ENCODE measurements around the gene NEDD1. TPM values are rescaled to one million over a fixed set of nuclear protein-coding genes. Genes with fewer than 3 reads are reported as not detected.

The NEDD1 gene
- total RNA-seq, 2 donors from 2014 or later = 19.6 to 23.0 TPM

DNA sequence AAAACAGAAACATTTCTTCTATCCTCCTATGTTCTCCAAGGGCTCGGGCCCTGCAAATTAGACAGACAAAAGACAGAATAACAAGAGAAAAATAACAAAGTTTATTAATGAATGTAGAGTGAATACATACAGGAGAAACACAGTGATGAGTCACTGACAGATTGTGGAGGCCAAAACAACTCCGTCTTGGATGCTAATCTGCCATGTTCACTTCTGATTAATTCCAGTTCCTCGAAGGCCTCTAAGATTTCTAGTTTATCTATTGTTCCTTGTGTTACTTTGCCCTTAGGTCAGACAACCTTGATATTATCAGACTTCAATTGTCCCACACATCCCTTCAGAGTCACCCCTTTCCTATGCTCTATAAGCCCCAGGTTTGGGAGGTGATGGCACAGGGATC is 26.8 kb upstream of the NEDD1 start:
- Mint-ChIP-seq H3K4me1 (no peaks in the 10 kb centered on the region), H3K4me3 (no peak overlapping the region), H3K27ac (no peak overlapping the region), H3K27me3 (peaks cover 42% of the 10 kb centered on the region), H3K36me3 (ENCODE audit: low read depth) (no peaks in the 10 kb centered on the region)
- no peaks in the 10 kb centered on the region for H3K9me3 ChIP-seq (ENCODE audit: control insufficient read depth, low read length, poor library complexity, severe bottlenecking)
- no peak for DNase-seq
- ATAC-seq = no peak

DNA sequence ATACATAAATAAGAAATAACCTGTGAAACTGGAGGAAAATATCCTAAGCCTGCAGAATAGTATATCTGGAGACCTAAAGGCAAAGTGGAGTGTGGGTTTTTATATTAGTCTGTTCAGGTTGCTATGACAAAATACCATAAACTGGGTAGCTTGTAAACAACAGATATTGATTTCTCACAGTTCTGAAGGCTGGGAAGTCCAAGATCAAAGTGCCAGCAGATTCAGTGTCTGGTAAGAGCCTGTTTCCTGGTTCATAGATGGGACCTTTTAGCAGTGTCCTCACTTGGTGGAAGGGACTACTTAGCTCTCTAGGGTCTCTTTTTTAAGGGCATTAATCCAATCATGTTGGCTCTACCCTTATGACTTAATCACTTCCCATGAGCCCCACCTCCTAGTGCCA is 25.4 kb upstream of the NEDD1 start:
- no peak overlapping the region for H3K27ac Mint-ChIP-seq
- ATAC-seq = no peak
- no peak for DNase-seq
- no peaks in the 10 kb centered on the region for H3K36me3 Mint-ChIP-seq (ENCODE audit: low read depth)
- peaks cover 33% of the 10 kb centered on the region for H3K27me3 Mint-ChIP-seq
- no peaks in the 10 kb centered on the region for H3K4me1 Mint-ChIP-seq
- H3K9me3 ChIP-seq (ENCODE audit: control insufficient read depth, low read length, poor library complexity, severe bottlenecking) = no peaks in the 10 kb centered on the region
- H3K4me3 Mint-ChIP-seq = no peak overlapping the region

DNA sequence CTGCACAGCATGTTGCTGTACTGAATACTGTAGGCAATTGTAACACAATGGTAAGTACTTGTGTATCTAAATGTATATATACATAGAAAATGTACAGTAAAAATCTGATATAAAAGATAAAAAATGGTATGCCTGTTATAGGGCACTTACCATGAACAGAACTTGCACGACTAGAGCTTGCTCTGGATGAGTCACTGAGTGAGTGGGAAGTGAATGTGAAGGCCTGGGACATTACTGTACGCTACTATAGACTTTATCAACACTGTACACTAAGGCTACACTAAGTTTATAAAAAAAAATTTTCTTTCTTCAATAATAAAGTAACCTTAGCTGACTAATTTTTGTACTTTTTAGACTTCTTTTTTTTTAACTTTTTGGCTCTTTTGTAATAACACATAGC is 24.2 kb upstream of the NEDD1 start:
- ATAC-seq = no peak
- DNase-seq = no peak
- Mint-ChIP-seq H3K4me1 (no peaks in the 10 kb centered on the region), H3K36me3 (ENCODE audit: low read depth) (peaks cover 2% of the 10 kb centered on the region), H3K4me3 (no peak overlapping the region), H3K27ac (no peak overlapping the region), H3K27me3 (peaks cover 26% of the 10 kb centered on the region)
- no peaks in the 10 kb centered on the region for H3K9me3 ChIP-seq (ENCODE audit: control insufficient read depth, low read length, poor library complexity, severe bottlenecking)

DNA sequence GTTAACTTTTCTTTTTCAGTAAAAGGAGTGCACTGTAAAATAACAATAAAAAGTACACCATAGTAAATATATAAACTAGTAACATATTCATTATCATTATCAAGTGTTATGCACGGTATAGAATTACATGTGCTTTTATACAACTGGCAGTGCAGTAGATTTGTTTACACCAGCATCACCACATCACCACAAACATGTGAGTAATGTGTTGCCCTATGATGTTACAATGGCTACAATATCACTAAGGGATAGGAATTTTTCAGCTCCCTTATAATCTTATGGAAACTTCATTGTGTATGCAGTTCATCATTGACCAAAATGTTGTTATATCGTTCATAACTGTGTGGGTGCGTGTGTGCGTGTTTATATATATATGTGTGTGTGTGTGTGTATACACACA is 23.5 kb upstream of the NEDD1 start:
- ATAC-seq (no peak), DNase-seq (no peak)
- H3K27me3 Mint-ChIP-seq = peaks cover 19% of the 10 kb centered on the region
- no peaks in the 10 kb centered on the region for H3K9me3 ChIP-seq (ENCODE audit: control insufficient read depth, low read length, poor library complexity, severe bottlenecking)
- H3K4me1 Mint-ChIP-seq = no peaks in the 10 kb centered on the region
- no peak overlapping the region for H3K4me3 Mint-ChIP-seq
- peaks cover 2% of the 10 kb centered on the region for H3K36me3 Mint-ChIP-seq (ENCODE audit: low read depth)
- no peak overlapping the region for H3K27ac Mint-ChIP-seq

DNA sequence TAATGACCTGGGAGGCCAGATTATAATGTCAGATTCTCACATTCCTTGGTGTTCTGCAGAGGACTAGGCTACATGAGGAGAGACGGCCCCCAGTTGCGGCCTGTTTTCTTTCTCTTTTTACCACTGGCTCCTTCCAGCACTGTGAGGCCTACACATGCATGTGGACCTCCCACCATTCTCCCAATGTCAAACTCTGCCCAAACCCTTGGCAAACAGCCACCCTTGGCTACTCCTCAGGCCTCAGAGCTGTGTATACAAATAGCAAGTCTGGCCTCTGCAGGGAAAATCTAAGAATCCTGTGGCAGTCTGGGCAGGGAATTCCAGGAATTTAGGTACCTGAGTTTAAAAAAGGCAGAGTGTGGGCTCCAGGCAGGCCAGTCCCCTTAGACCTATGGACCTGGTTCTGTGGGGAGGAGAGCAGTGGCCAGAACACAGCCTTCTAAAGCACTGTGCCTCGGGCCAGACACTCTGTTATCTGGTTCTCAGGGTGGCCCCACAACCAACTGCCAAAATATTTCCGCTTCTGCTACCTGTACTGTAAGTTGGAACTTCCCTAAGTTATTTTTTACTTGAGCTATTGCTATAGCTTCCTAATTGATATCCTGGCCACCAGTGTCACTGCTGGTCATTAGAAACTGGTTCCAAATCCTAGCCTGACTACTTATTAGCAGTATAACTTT is 19.9 kb upstream of the NEDD1 start:
- no peak for ATAC-seq
- Mint-ChIP-seq H3K4me1 (peaks cover 3% of the 10 kb centered on the region), H3K27me3 (peaks cover 38% of the 10 kb centered on the region), H3K27ac (no peak overlapping the region), H3K36me3 (ENCODE audit: low read depth) (peaks cover 7% of the 10 kb centered on the region), H3K4me3 (no peak overlapping the region)
- no peak for DNase-seq
- no peaks in the 10 kb centered on the region for H3K9me3 ChIP-seq (ENCODE audit: control insufficient read depth, low read length, poor library complexity, severe bottlenecking)

DNA sequence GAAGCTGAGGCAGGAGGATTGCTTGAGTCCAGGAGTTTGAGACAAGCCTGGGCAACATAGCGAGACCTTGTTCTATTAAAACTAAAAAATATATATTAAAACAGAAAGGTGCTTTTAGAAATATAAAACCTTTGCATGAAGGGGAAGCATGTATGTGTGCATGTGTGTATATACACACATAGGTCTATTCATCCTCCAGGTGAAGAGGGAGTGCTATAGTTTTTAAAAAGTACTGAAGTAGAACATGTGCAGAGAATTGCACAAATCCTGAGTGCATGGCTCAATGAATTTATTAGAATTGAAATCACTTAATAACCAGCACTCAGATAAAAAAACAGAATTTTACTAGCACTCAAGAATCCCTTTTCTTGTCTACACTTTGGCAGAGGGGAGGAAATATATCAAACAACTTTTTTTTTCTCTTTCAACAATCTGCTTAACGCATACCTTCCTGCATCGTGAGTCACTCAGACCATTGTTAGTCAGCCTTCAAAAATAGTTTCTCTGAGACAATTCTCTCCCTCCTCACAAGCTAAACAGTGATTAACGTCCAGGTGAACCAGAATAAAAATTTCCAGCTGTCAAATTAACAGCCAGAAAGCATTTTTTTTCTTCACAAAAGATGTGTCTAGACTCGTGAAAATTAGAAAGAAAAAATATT is 17.7 kb upstream of the NEDD1 start:
- no peak for DNase-seq
- Mint-ChIP-seq H3K27me3 (peaks cover 44% of the 10 kb centered on the region), H3K36me3 (ENCODE audit: low read depth) (peaks cover 7% of the 10 kb centered on the region), H3K4me1 (peaks cover 3% of the 10 kb centered on the region), H3K27ac (no peak overlapping the region), H3K4me3 (no peak overlapping the region)
- no peak for ATAC-seq
- no peaks in the 10 kb centered on the region for H3K9me3 ChIP-seq (ENCODE audit: control insufficient read depth, low read length, poor library complexity, severe bottlenecking)

DNA sequence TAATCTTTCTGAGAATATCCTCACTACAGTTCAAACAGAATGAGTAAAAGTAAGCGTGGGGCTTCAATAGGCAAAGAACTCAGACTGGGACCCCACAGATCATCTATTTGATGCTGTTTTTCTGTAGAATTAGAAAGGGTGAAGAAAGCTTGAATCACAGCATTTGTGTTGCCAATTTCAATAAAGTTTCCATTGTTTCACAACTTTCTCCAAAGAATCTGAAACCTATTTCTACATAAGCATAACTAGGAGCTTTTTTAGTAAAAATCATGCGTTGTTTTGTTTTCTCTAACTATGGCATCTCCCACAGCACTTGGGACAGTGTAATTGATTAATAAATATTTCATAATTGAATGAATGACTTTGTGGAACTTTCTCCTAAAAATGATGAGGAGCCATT is 16.7 kb upstream of the NEDD1 start:
- Mint-ChIP-seq H3K4me3 (no peak overlapping the region), H3K27me3 (peaks cover 50% of the 10 kb centered on the region), H3K4me1 (peaks cover 3% of the 10 kb centered on the region), H3K27ac (no peak overlapping the region), H3K36me3 (ENCODE audit: low read depth) (peaks cover 7% of the 10 kb centered on the region)
- DNase-seq = no peak
- no peaks in the 10 kb centered on the region for H3K9me3 ChIP-seq (ENCODE audit: control insufficient read depth, low read length, poor library complexity, severe bottlenecking)
- no peak for ATAC-seq

DNA sequence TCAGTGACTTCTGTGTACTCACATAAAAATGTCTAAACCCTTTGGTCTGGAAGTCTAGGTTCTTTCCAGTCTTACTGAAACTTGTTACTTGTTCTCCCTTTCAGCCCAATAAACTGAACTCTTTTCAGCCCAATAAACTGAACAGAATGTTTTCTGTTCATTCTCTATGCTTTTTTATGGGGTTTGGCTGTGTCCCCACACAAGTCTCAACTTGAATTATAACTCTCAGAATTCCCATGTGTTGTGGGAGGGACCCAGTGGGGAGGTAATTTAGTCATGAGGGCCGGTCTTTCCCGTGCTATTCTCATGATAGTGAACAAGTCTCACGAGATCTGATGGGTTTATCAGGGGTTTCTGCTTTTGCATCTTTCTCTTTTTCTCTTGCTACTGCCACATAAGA is 15.0 kb upstream of the NEDD1 start:
- peaks cover 3% of the 10 kb centered on the region for H3K4me1 Mint-ChIP-seq
- peaks cover 47% of the 10 kb centered on the region for H3K27me3 Mint-ChIP-seq
- no peak overlapping the region for H3K4me3 Mint-ChIP-seq
- no peak overlapping the region for H3K27ac Mint-ChIP-seq
- peaks cover 7% of the 10 kb centered on the region for H3K36me3 Mint-ChIP-seq (ENCODE audit: low read depth)
- DNase-seq = no peak
- H3K9me3 ChIP-seq (ENCODE audit: control insufficient read depth, low read length, poor library complexity, severe bottlenecking) = no peaks in the 10 kb centered on the region
- ATAC-seq = no peak

DNA sequence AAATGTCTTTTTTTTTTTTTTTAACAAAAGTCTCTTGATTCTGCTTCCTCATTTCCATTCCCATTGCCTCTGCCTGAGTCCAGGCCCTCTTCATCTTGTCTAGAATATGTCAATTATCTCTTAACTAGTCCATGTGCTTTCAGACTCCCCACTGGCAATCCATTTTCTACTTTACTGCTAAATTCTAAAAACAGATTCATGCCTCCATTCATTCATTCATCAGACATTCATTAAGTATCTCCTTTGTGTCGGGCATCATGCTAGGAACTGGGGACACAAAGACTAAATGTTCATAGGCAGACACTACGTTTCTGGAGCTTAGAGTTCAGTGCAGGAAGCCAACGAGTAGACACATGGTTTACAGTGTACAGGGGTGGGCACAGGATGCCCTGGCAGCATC is 9.6 kb upstream of the NEDD1 start:
- H3K36me3 Mint-ChIP-seq (ENCODE audit: low read depth) = no peaks in the 10 kb centered on the region
- ATAC-seq (no peak), DNase-seq (no peak)
- H3K27ac Mint-ChIP-seq = no peak overlapping the region
- H3K4me1 Mint-ChIP-seq = no peaks in the 10 kb centered on the region
- peaks cover 16% of the 10 kb centered on the region for H3K27me3 Mint-ChIP-seq
- no peak overlapping the region for H3K4me3 Mint-ChIP-seq
- H3K9me3 ChIP-seq (ENCODE audit: control insufficient read depth, low read length, poor library complexity, severe bottlenecking) = no peaks in the 10 kb centered on the region

DNA sequence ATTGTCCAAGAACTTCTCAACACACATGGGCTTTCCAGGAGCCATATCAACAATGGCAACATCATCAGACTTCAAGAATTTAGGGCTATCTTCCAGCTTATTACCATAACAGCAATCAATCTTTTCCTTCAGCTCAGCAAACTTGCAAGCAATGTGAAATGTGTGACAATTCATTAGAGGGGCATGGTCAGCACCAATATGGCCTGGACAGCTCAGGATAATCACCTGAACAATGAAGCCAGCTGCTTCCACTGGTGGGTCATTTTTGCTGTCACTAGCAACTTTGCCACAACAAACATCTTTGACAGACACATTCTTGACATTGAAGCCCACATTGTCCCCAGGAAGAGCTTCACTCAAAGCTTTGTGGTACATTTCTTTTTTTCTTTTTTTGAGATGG is 5.9 kb upstream of the NEDD1 start:
- no peaks in the 10 kb centered on the region for H3K36me3 Mint-ChIP-seq (ENCODE audit: low read depth)
- no peak overlapping the region for H3K27ac Mint-ChIP-seq
- peaks cover 3% of the 10 kb centered on the region for H3K4me1 Mint-ChIP-seq
- DNase-seq (no peak), ATAC-seq (no peak)
- H3K9me3 ChIP-seq (ENCODE audit: control insufficient read depth, low read length, poor library complexity, severe bottlenecking) = no peaks in the 10 kb centered on the region
- H3K27me3 Mint-ChIP-seq = peaks cover 10% of the 10 kb centered on the region
- H3K4me3 Mint-ChIP-seq = no peak overlapping the region

DNA sequence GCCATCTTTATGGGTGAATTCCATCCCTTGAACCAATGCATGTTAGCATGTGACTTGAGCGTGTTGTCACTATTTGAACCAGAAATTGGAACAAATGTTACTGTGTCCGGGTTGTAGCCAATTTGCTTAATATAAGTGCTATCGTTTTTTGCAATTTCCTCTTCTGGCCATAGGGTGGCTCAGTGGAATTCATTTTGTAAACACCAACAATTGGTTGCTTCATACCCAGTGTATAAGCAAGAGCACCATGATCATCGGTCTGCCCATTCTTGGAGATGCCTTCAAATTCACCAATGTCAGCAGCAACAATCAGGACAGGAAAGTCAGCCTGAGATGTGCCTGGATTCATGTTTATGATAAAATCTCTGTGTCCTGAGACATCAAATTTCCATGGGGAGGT is 5.0 kb upstream of the NEDD1 start:
- peaks cover 6% of the 10 kb centered on the region for H3K27me3 Mint-ChIP-seq
- H3K27ac Mint-ChIP-seq = no peak overlapping the region
- DNase-seq = no peak

DNA sequence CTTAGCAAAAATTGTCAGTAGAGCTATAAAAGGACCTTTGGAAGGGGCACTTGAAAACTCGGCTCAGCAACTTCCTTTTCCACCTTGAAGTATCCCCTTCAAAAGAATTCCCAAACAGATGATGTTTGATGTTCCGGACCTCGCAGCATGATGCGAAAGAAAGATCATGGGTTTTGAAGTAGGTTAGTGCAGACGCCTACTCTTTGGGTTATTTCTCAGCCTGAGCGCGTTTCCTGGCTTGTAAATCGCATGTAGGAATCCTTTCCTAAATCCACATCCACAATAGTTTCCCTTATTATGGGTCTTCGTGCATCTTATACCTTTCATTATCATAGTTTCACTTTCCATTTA is 584 bp upstream of the NEDD1 start:
- no peak for DNase-seq
- H3K27ac Mint-ChIP-seq = peak overlapping the region; percentile 97
- no peak for ATAC-seq

More for the DNA sequence above, 5.0 kb upstream of the NEDD1 start:
- Mint-ChIP-seq H3K4me3 (no peak overlapping the region), H3K36me3 (ENCODE audit: low read depth) (no peaks in the 10 kb centered on the region), H3K4me1 (peaks cover 4% of the 10 kb centered on the region)
- ATAC-seq = no peak
- H3K9me3 ChIP-seq (ENCODE audit: control insufficient read depth, low read length, poor library complexity, severe bottlenecking) = no peaks in the 10 kb centered on the region

DNA sequence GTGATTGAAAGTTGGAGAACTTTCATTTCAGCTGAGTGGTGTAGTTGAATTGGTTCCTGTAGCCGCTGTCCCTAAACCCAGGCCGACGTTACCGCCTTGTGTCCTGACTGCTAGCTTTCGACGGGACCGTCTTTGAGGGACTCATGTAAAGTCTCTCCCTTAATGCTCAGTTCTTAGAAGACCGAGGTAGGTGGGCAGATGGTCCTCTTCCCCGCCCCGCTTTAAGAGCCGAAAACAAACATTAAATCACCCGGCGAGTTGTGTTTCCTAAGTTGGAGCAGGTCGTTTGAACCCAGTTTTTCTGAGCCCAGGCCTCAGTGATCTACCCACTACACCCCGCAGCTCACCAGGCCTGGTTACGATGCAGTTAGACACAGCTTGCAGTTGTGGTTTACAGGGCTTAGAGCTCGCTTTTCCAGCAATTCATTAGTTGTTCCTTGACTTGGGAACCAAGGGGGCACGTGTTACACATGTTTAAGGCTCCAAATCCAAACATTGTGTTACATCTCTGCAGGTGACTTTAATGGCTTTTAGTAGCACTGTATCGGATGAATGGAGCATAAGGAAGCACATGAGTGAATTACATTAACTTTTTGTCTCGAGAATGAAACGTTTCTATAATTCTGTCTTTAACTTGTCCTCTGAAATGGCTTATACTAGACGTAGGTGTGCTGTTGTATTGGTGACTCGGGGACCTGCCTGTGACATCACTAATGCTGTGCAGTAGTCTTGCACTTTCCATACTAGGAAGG is 790 bp downstream of the NEDD1 start:
- no peaks in the 10 kb centered on the region for H3K36me3 Mint-ChIP-seq (ENCODE audit: low read depth)
- H3K9me3 ChIP-seq (ENCODE audit: control insufficient read depth, low read length, poor library complexity, severe bottlenecking) = no peaks in the 10 kb centered on the region
- peaks cover 28% of the 10 kb centered on the region for H3K4me1 Mint-ChIP-seq
- peak overlapping the region; percentile 95 for H3K4me3 Mint-ChIP-seq
- ATAC-seq = peak; percentile 44
- H3K27ac Mint-ChIP-seq = peak overlapping the region; percentile 97
- peaks cover 6% of the 10 kb centered on the region for H3K27me3 Mint-ChIP-seq
- peak in 1 of 3 donors; percentile 10 for DNase-seq

More for the DNA sequence above, 584 bp upstream of the NEDD1 start:
- no peaks in the 10 kb centered on the region for H3K36me3 Mint-ChIP-seq (ENCODE audit: low read depth)
- H3K4me3 Mint-ChIP-seq = peak overlapping the region; percentile 95
- H3K27me3 Mint-ChIP-seq = peaks cover 6% of the 10 kb centered on the region
- no peaks in the 10 kb centered on the region for H3K9me3 ChIP-seq (ENCODE audit: control insufficient read depth, low read length, poor library complexity, severe bottlenecking)
- peaks cover 27% of the 10 kb centered on the region for H3K4me1 Mint-ChIP-seq

DNA sequence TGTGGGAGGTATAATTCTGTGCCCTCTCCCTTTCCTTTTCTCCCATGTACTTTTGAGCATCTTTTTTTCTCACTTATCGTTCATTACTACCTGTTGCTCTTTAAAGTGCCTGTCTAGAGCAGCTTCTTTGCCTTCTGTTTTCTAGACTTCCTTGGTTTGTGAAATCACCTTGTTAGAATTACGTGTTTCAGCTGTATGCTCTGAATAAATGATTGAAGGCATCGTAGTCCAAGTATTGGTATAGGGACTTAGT is 1.3 kb downstream of the NEDD1 start:
- H3K27me3 Mint-ChIP-seq = peaks cover 5% of the 10 kb centered on the region
- H3K36me3 Mint-ChIP-seq (ENCODE audit: low read depth) = no peaks in the 10 kb centered on the region
- peaks cover 28% of the 10 kb centered on the region for H3K4me1 Mint-ChIP-seq
- no peak for ATAC-seq
- peak overlapping the region; percentile 95 for H3K4me3 Mint-ChIP-seq
- H3K9me3 ChIP-seq (ENCODE audit: control insufficient read depth, low read length, poor library complexity, severe bottlenecking) = no peaks in the 10 kb centered on the region
- peak overlapping the region; percentile 97 for H3K27ac Mint-ChIP-seq
- no peak for DNase-seq

All from T-helper 17 cell (primary cell).